Calu3 (cell line): ENCODE data around the gene PCSK4. TPM values are rescaled to one million over a fixed set of nuclear protein-coding genes. Genes with fewer than 3 reads are reported as not detected.

Experiments
- BruUV-seq: library from RNA; stranded (reverse); fragments of 400-500 nt; replicated peaks from 2 replicates; lab custom pipeline; 2021; lab: Mats Ljungman, UMichigan
- CTCF ChIA-PET: fragments of 300-600 bp; sonication (Branson Sonifier 250); formaldehyde crosslinking; loops from one replicate; lab custom pipeline; 2022; ENCODE audit warnings: antibody characterized with exemption; lab: Charles Lee
- DNase-seq: peaks from one replicate; pipeline ENCODE4 v3.0.0; 2022
- H3K27ac Mint-ChIP-seq: one replicate; pipeline ENCODE4 v1.8.0; 2022; ENCODE audit warnings: mixed read lengths; ENCODE audit not compliant: unreplicated experiment
- H3K27me3 Mint-ChIP-seq: one replicate; pipeline ENCODE4 v1.8.0; 2022; ENCODE audit warnings: mixed read lengths; ENCODE audit not compliant: unreplicated experiment
- H3K36me3 Mint-ChIP-seq: one replicate; pipeline ENCODE4 v1.8.0; 2022; ENCODE audit warnings: mild to moderate bottlenecking, moderate library complexity, mixed read lengths; ENCODE audit not compliant: insufficient read depth, unreplicated experiment
- H3K4me1 Mint-ChIP-seq: one replicate; pipeline ENCODE4 v1.8.0; 2022; ENCODE audit warnings: mild to moderate bottlenecking, low read depth, mixed read lengths; ENCODE audit not compliant: unreplicated experiment
- H3K4me3 Mint-ChIP-seq: one replicate; pipeline ENCODE4 v1.8.0; 2022; ENCODE audit warnings: mild to moderate bottlenecking, low read depth, moderate library complexity, mixed read lengths; ENCODE audit not compliant: unreplicated experiment
- H3K9me3 Mint-ChIP-seq: one replicate; pipeline ENCODE4 v1.8.0; 2022; ENCODE audit warnings: low read depth, mixed read lengths; ENCODE audit not compliant: unreplicated experiment
- CTCF ChIP-seq: fragments of 200-600 bp; IDR thresholded peaks from one replicate; pipeline ENCODE4 v1.8.0; 2022; ENCODE audit warnings: antibody characterized with exemption; ENCODE audit not compliant: unreplicated experiment
- intact Hi-C: fragments of 100-400 bp; cut with micrococcal nuclease; formaldehyde crosslinking; loops from one replicate; pipeline ENCODE4 v1.10.0; 2022; ENCODE audit not compliant: unreplicated experiment
- total RNA-seq: library from RNA; stranded (reverse); gene quantifications from 2 replicates; pipeline ENCODE4 v1.2.3, GENCODE V29; 2022

Gene PCSK4
- total RNA-seq, 1 experiment from 2014 or later, result 5.5 TPM

- H3K9me3 Mint-ChIP-seq, result no peaks in the 10 kb centered on the region
- no peak for TF ChIP-seq CTCF
- H3K27me3 Mint-ChIP-seq, result peaks cover 52% of the 10 kb centered on the region
- intact Hi-C loops, result no loop called here
- CTCF ChIA-PET, result interaction anchor here (0.7 kb wide), 1 partner anchor 37 kb away, joined by 3 read pairs; no protein-coding TSS in a partner anchor
- peak overlapping the region; percentile 14 for H3K4me3 Mint-ChIP-seq
- no peak for DNase-seq
- peaks cover 40% of the 10 kb centered on the region for H3K36me3 Mint-ChIP-seq
- H3K27ac Mint-ChIP-seq, result no peak overlapping the region
- no TSS peak for BruUV-seq
- H3K4me1 Mint-ChIP-seq, result no peaks in the 10 kb centered on the region
Measured at GRCh38 chr19:1446713-1447481, 43.3 kb downstream of the PCSK4 start.

- H3K9me3 Mint-ChIP-seq, result no peaks in the 10 kb centered on the region
- peak; percentile 50 for DNase-seq
- H3K36me3 Mint-ChIP-seq, result peaks cover 45% of the 10 kb centered on the region
- BruUV-seq, result no TSS peak
- no peak overlapping the region for H3K27ac Mint-ChIP-seq
- CTCF ChIA-PET, result interaction anchor here (0.7 kb wide), 1 partner anchor 36 kb away, joined by 3 read pairs; no protein-coding TSS in a partner anchor
- peak overlapping the region; percentile 69 for H3K4me3 Mint-ChIP-seq
- peaks cover 44% of the 10 kb centered on the region for H3K27me3 Mint-ChIP-seq
- TF ChIP-seq CTCF, result no peak
- intact Hi-C loops, result no loop called here
- H3K4me1 Mint-ChIP-seq, result no peaks in the 10 kb centered on the region
Measured at GRCh38 chr19:1445932-1446712, 44.0 kb downstream of the PCSK4 start.

GRCh38 chr19:1445185-1445931 lies 44.8 kb downstream of the PCSK4 start:
- BruUV-seq, result no TSS peak
- Mint-ChIP-seq H3K9me3 (no peaks in the 10 kb centered on the region), H3K27ac (no peak overlapping the region), H3K27me3 (peaks cover 37% of the 10 kb centered on the region), H3K4me3 (peak overlapping the region; percentile 69), H3K36me3 (peaks cover 53% of the 10 kb centered on the region), H3K4me1 (no peaks in the 10 kb centered on the region)
- peak; percentile 72 for DNase-seq
- TF ChIP-seq CTCF, result peak; percentile 65
- intact Hi-C loops, result no loop called here
- CTCF ChIA-PET, result interaction anchor here (1.0 kb wide), 1 partner anchor 9 kb away, joined by 3 read pairs; no protein-coding TSS in a partner anchor
